ENCODE results near the gene PIGX.
A peak's percentile ranks its signal among the peaks of the same experiment; 100 is the strongest.

PIGX gene

GRCh38 chr3:196737655-196738054 lies 25.5 kb downstream of the PIGX start:
- TF ChIP-seq EZH2phosphoT487 (IDR thresholded peaks at IDR 0.05; ENCODE audit: low read length): no peak
- TF ChIP-seq, protein P1, sequence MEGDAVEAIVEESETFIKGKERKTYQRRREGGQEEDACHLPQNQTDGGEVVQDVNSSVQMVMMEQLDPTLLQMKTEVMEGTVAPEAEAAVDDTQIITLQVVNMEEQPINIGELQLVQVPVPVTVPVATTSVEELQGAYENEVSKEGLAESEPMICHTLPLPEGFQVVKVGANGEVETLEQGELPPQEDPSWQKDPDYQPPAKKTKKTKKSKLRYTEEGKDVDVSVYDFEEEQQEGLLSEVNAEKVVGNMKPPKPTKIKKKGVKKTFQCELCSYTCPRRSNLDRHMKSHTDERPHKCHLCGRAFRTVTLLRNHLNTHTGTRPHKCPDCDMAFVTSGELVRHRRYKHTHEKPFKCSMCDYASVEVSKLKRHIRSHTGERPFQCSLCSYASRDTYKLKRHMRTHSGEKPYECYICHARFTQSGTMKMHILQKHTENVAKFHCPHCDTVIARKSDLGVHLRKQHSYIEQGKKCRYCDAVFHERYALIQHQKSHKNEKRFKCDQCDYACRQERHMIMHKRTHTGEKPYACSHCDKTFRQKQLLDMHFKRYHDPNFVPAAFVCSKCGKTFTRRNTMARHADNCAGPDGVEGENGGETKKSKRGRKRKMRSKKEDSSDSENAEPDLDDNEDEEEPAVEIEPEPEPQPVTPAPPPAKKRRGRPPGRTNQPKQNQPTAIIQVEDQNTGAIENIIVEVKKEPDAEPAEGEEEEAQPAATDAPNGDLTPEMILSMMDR (IDR thresholded peaks at IDR 0.05; ENCODE audit: low read length): no peak
- no peak for TF ChIP-seq EZH2 (optimal IDR thresholded peaks at IDR 0.05; ENCODE audit: low read depth, low read length)
- Histone ChIP-seq H3K79me2 (ENCODE audit: low read length) (peaks cover 28% of the 10 kb centered on the region), H3K4me2 (ENCODE audit: low read depth, low read length) (no peak overlapping the region), H3K27me3 (replicated peaks; ENCODE audit: insufficient read depth, low read length) (no peaks in the 10 kb centered on the region), H3K9me3 (replicated peaks; ENCODE audit: insufficient read depth, low read length) (no peaks in the 10 kb centered on the region), H3K36me3 (replicated peaks; ENCODE audit: insufficient read depth, low read length) (no peaks in the 10 kb centered on the region; the same call in 1 of the 2 replicates), H3K9ac (ENCODE audit: low read length) (no peak overlapping the region), H3K4me1 (ENCODE audit: low read length) (peaks cover 7% of the 10 kb centered on the region), H3K4me3 (ENCODE audit: low read length) (no peak overlapping the region), H3F3A (ENCODE audit: insufficient read depth, low read length) (peaks cover 20% of the 10 kb centered on the region), H2AFZ (ENCODE audit: low read length) (no peak overlapping the region), H3K27ac (ENCODE audit: low read length) (no peak overlapping the region), H4K20me1 (ENCODE audit: insufficient read depth, low read length) (peaks cover 6% of the 10 kb centered on the region; the same call in 1 of the 2 replicates), H3K9me2 (replicated peaks; ENCODE audit: insufficient read depth, low read length) (no peaks in the 10 kb centered on the region)
- no peak for DNase-seq

DNA sequence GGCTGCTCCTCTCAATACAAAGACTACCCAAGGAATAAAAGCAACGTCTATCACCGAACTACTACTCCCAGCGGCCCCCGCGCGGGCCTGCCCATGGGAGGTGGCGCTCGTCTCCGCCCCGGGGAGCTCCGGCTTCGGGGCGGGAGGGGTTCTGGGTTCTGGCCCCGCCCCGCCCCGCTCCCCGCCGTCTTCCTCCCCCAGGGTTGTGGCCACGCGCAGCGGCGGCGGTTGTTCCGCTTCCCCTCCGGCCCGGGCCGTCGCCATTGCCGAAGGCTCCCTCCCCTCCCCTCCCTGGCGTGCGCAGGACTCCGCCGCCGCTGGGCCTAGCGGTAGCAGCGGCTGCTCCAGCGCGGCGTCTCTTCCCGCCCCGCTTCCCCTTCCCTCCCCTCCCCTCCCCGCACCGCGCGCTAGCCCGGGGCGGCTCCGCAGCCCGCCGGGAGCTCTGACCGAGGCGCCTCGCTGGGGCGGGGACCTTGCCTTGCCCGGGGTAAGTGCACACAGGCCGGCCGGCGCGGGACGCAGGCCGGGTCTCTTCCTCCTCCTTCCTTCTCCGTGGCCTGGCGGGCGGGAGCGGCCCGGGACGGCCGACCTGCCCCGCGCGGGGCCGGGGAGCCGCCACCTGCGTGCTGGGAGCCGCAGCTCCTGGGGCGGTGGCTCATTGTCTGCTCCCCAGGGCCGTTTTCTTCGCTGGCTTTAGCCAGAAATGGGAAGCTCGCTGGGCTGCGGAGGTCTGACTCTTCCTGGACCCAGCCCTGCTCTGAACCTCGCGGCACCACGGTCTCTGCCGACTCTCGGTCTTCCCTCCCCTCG lies 27.7 kb downstream of the PIGX start, which contains the start of gene PAK2:
Gene PAK2, plus strand, starts transcription at position 187 of the 810 bp plus-strand sequence. CDS start 42,790 bp downstream, outside the sequence.
- Histone ChIP-seq H3K4me1 (ENCODE audit: low read length) (peaks cover 7% of the 10 kb centered on the region), H2AFZ (ENCODE audit: low read length) (peak within 1 kb of the TSS; percentile 61), H3K27me3 (replicated peaks; ENCODE audit: insufficient read depth, low read length) (no peaks in the 10 kb centered on the region), H3K9ac (ENCODE audit: low read length) (peak within 1 kb of the TSS; percentile 88), H3K4me2 (ENCODE audit: low read depth, low read length) (peak within 1 kb of the TSS; percentile 87), H3F3A (ENCODE audit: insufficient read depth, low read length) (peaks cover 20% of the 10 kb centered on the region), H3K9me2 (replicated peaks; ENCODE audit: insufficient read depth, low read length) (no peaks in the 10 kb centered on the region), H4K20me1 (ENCODE audit: insufficient read depth, low read length) (peaks cover 14% of the 10 kb centered on the region; the same call in 1 of the 2 replicates), H3K9me3 (replicated peaks; ENCODE audit: insufficient read depth, low read length) (no peaks in the 10 kb centered on the region), H3K79me2 (ENCODE audit: low read length) (peaks cover 50% of the 10 kb centered on the region), H3K27ac (ENCODE audit: low read length) (peak within 1 kb of the TSS; percentile 82), H3K4me3 (ENCODE audit: low read length) (peak within 1 kb of the TSS; percentile 82), H3K36me3 (replicated peaks; ENCODE audit: insufficient read depth, low read length) (no peaks in the 10 kb centered on the region)
- TF ChIP-seq EZH2 (optimal IDR thresholded peaks at IDR 0.05; ENCODE audit: low read depth, low read length) (no peak), EZH2phosphoT487 (IDR thresholded peaks at IDR 0.05; ENCODE audit: low read length) (no peak)
- TF ChIP-seq, protein P1 (IDR thresholded peaks at IDR 0.05; ENCODE audit: low read length): no peak
- peak; percentile 96 for DNase-seq

DNA sequence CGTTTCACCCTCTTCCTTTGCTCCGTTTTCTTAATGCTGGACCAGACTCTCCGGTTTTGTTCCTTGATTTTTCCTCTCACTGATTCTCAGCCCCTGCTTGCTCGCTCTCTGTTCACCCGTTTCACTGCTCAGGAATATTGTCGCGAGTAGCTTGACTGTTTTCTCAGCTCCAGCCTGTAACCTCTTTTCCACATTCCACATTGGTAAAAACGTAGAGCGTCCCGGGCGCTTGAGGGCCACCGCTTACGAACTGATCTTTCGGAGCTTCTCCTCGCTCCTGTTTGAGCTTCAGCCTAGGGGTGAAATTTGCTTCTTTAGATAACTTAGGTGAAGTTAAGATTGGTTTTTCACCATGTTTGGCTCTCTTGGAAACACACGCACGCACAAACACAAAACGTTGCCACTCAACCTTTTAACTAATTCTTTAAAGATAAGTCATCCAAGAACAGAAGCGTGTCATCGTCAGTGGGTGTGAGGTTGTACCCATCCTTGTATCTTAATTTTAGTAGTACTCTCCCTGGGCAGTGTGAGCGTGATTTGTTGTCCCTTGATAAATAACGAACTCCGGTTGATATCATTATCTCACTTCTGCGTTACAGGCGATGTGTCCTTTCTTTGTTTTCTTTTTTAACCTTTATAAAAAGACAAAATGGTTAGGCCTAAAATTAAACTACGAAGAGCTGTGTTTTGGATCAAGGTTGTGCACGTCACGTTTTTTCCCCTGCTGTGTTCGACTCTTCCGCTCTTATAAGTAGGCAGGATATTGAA lies 28.5 kb downstream of the PIGX start:
- H3K27ac ChIP-seq (ENCODE audit: low read length): peak overlapping the region; percentile 82
- TF ChIP-seq EZH2phosphoT487 (IDR thresholded peaks at IDR 0.05; ENCODE audit: low read length) (no peak), EZH2 (optimal IDR thresholded peaks at IDR 0.05; ENCODE audit: low read depth, low read length) (no peak)
- TF ChIP-seq, protein P1 (IDR thresholded peaks at IDR 0.05; ENCODE audit: low read length): no peak
- peak overlapping the region; percentile 82 for H3K4me3 ChIP-seq (ENCODE audit: low read length)
- H3K36me3 ChIP-seq (replicated peaks; ENCODE audit: insufficient read depth, low read length): no peaks in the 10 kb centered on the region
- peaks cover 14% of the 10 kb centered on the region; the same call in 1 of the 2 replicates for H4K20me1 ChIP-seq (ENCODE audit: insufficient read depth, low read length)
- peak; percentile 54 for DNase-seq
- H3K4me2 ChIP-seq (ENCODE audit: low read depth, low read length): peak overlapping the region; percentile 87
- H3K79me2 ChIP-seq (ENCODE audit: low read length): peaks cover 58% of the 10 kb centered on the region
- no peaks in the 10 kb centered on the region for H3K27me3 ChIP-seq (replicated peaks; ENCODE audit: insufficient read depth, low read length)
- no peaks in the 10 kb centered on the region for H3K9me2 ChIP-seq (replicated peaks; ENCODE audit: insufficient read depth, low read length)
- peaks cover 7% of the 10 kb centered on the region for H3K4me1 ChIP-seq (ENCODE audit: low read length)
- peaks cover 20% of the 10 kb centered on the region for H3F3A ChIP-seq (ENCODE audit: insufficient read depth, low read length)
- peak overlapping the region; percentile 61 for H2AFZ ChIP-seq (ENCODE audit: low read length)
- H3K9me3 ChIP-seq (replicated peaks; ENCODE audit: insufficient read depth, low read length): no peaks in the 10 kb centered on the region
- H3K9ac ChIP-seq (ENCODE audit: low read length): peak overlapping the region; percentile 88

All from MM.1S (cell line).